WTC11 (cell line): ENCODE results near the gene ABR.

Source experiments
- SP1 ChIP-seq: sonication (generic); formaldehyde crosslinking; conservative IDR thresholded peaks from 2 replicates; pipeline ENCODE4 v1.8.1; 2022; ENCODE audit warnings: missing genetic modification reagents
- TF ChIP-seq, protein P1 (sequence below): fragments of 200-600 bp; IDR thresholded peaks from 2 replicates; pipeline ENCODE4 v1.8.0; 2022; ENCODE audit warnings: antibody characterized with exemption

DNA sequence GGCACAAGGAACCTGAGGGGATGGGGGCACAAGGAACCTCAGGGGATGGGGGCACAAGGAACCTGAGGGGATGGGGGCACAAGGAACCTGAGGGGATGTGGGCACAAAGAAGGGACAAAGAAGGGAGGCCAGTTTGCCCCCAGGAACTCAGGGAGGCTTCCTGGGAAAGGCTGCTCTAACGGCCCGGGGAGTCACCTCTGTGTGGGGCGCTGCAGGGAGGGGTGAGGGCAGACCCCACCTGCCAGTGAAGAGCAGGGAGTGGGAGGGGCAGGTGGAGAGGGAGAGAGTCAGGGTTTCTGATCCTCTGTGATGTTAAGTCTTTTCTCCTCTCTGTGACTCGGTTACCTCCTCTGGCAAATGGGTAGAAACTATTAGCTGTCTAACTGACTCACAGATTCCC is 125.1 kb downstream of the ABR start:
- TF ChIP-seq SP1 (CRISPR knock-in tag) = no peak
- TF ChIP-seq, protein P1, sequence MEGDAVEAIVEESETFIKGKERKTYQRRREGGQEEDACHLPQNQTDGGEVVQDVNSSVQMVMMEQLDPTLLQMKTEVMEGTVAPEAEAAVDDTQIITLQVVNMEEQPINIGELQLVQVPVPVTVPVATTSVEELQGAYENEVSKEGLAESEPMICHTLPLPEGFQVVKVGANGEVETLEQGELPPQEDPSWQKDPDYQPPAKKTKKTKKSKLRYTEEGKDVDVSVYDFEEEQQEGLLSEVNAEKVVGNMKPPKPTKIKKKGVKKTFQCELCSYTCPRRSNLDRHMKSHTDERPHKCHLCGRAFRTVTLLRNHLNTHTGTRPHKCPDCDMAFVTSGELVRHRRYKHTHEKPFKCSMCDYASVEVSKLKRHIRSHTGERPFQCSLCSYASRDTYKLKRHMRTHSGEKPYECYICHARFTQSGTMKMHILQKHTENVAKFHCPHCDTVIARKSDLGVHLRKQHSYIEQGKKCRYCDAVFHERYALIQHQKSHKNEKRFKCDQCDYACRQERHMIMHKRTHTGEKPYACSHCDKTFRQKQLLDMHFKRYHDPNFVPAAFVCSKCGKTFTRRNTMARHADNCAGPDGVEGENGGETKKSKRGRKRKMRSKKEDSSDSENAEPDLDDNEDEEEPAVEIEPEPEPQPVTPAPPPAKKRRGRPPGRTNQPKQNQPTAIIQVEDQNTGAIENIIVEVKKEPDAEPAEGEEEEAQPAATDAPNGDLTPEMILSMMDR = no peak
